WTC11 (cell line): ENCODE results near the gene ZSCAN4. TPM values are rescaled to one million over a fixed set of nuclear protein-coding genes. Genes with fewer than 3 reads are reported as not detected.

Experiments used
- ATAC-seq: fragments of 200-7000 bp; cut with Tn5 transposase; 2 replicates; pipeline ENCODE4 v1.10.0; 2021; ENCODE audit warnings: mild to moderate bottlenecking, moderate library complexity
- CTCF ChIA-PET: fragments of 300-600 bp; sonication (Branson Sonifier 250); formaldehyde crosslinking; loops from one replicate; lab custom pipeline; 2021; ENCODE audit warnings: antibody characterized with exemption; lab: Charles Lee
- POLR2A ChIA-PET: fragments of 350-600 bp; sonication (Branson Sonifier 250); formaldehyde crosslinking; loops from one replicate; lab custom pipeline; 2021; ENCODE audit warnings: antibody characterized with exemption; lab: Charles Lee
- DNase-seq: peaks from one replicate; pipeline ENCODE4 v3.0.0; 2021; ENCODE audit warnings: low spot score
- H3K27ac Mint-ChIP-seq: 2 replicates; pipeline ENCODE4 v1.8.0; 2021; ENCODE audit warnings: mixed read lengths
- H3K27me3 Mint-ChIP-seq: 2 replicates; pipeline ENCODE4 v1.8.0; 2021; ENCODE audit warnings: low read depth, mild to moderate bottlenecking, moderate library complexity, mixed read lengths
- H3K36me3 Mint-ChIP-seq: 2 replicates; pipeline ENCODE4 v1.8.0; 2021; ENCODE audit warnings: mixed read lengths
- H3K4me1 Mint-ChIP-seq: 2 replicates; pipeline ENCODE4 v1.8.0; 2022; ENCODE audit warnings: mixed read lengths
- H3K4me3 Mint-ChIP-seq: 2 replicates; pipeline ENCODE4 v1.8.0; 2021; ENCODE audit warnings: mild to moderate bottlenecking, moderate library complexity, mixed read lengths
- H3K9me3 Mint-ChIP-seq: 2 replicates; pipeline ENCODE4 v1.8.0; 2021; ENCODE audit warnings: mixed read lengths
- CREB1 ChIP-seq: sonication (generic); formaldehyde crosslinking; IDR thresholded peaks from 2 replicates; pipeline ENCODE4 v1.8.0; 2023; ENCODE audit warnings: mild to moderate bottlenecking, missing genetic modification reagents
- CREM ChIP-seq: sonication (generic); formaldehyde crosslinking; IDR thresholded peaks from 2 replicates; pipeline ENCODE4 v1.8.1; 2022; ENCODE audit warnings: mild to moderate bottlenecking, missing genetic modification reagents, moderate library complexity
- E2F1 ChIP-seq: sonication (generic); formaldehyde crosslinking; IDR thresholded peaks from 2 replicates; pipeline ENCODE4 v1.8.0; 2022; ENCODE audit warnings: mild to moderate bottlenecking, missing genetic modification reagents
- E2F4 ChIP-seq: sonication (generic); formaldehyde crosslinking; IDR thresholded peaks from 2 replicates; pipeline ENCODE4 v1.8.1; 2022; ENCODE audit warnings: low read depth, mild to moderate bottlenecking, moderate library complexity, missing genetic modification reagents, borderline replicate concordance
- ELF4 ChIP-seq: sonication (generic); formaldehyde crosslinking; IDR thresholded peaks from 2 replicates; pipeline ENCODE4 v1.8.1; 2022; ENCODE audit warnings: low read depth, mild to moderate bottlenecking, moderate library complexity, missing genetic modification reagents
- ESRRA ChIP-seq: sonication (generic); formaldehyde crosslinking; IDR thresholded peaks from 2 replicates; pipeline ENCODE4 v1.8.1; 2022; ENCODE audit warnings: mild to moderate bottlenecking, missing genetic modification reagents, borderline replicate concordance
- ETV6 ChIP-seq: sonication (generic); formaldehyde crosslinking; IDR thresholded peaks from 2 replicates; pipeline ENCODE4 v1.8.1; 2022; ENCODE audit warnings: mild to moderate bottlenecking, missing genetic modification reagents
- GABPB1 ChIP-seq: sonication (generic); formaldehyde crosslinking; IDR thresholded peaks from 2 replicates; pipeline ENCODE4 v1.8.1; 2023; ENCODE audit warnings: mild to moderate bottlenecking, missing genetic modification reagents
- HMGA2 ChIP-seq: fragments of 250-450 bp; sonication (Bioruptor Pico); IDR thresholded peaks from 2 replicates; pipeline ENCODE4 v1.4.0; 2021; ENCODE audit warnings: mild to moderate bottlenecking, moderate library complexity
- HMGXB4 ChIP-seq: sonication (generic); formaldehyde crosslinking; IDR thresholded peaks from 2 replicates; pipeline ENCODE4 v1.8.1; 2023; ENCODE audit warnings: mild to moderate bottlenecking, moderate library complexity, missing genetic modification reagents
- IRF1 ChIP-seq: sonication (generic); formaldehyde crosslinking; IDR thresholded peaks from 2 replicates; pipeline ENCODE4 v1.8.0; 2023; ENCODE audit warnings: missing genetic modification reagents
- JAZF1 ChIP-seq: fragments of 250-450 bp; sonication (Bioruptor Pico); IDR thresholded peaks from 2 replicates; pipeline ENCODE4 v1.9.0; 2021; ENCODE audit warnings: moderate library complexity, mild to moderate bottlenecking, inconsistent platforms
- KAT7 ChIP-seq: sonication (generic); formaldehyde crosslinking; IDR thresholded peaks from 2 replicates; pipeline ENCODE4 v1.8.1; 2023; ENCODE audit warnings: missing genetic modification reagents, mild to moderate bottlenecking, borderline replicate concordance
- MXD4 ChIP-seq: fragments of 250-450 bp; sonication (Bioruptor Pico); IDR thresholded peaks from 2 replicates; pipeline ENCODE4 v1.8.0; 2021; ENCODE audit warnings: mild to moderate bottlenecking, moderate library complexity, borderline replicate concordance
- NR1H2 ChIP-seq: sonication (generic); formaldehyde crosslinking; IDR thresholded peaks from 2 replicates; pipeline ENCODE4 v1.9.0; 2021; ENCODE audit warnings: mild to moderate bottlenecking, moderate library complexity, missing genetic modification reagents
- OVOL2 ChIP-seq: fragments of 250-450 bp; sonication (Bioruptor Pico); IDR thresholded peaks from 2 replicates; pipeline ENCODE4 v1.9.0; 2021; ENCODE audit warnings: mild to moderate bottlenecking, borderline replicate concordance
- PRRX2 ChIP-seq: fragments of 250-450 bp; sonication (Bioruptor Pico); IDR thresholded peaks from 2 replicates; pipeline ENCODE4 v1.8.0; 2021; ENCODE audit warnings: mild to moderate bottlenecking
- RELA ChIP-seq: sonication (generic); formaldehyde crosslinking; IDR thresholded peaks from 2 replicates; pipeline ENCODE4 v1.8.1; 2022; ENCODE audit warnings: missing genetic modification reagents, mild to moderate bottlenecking, borderline replicate concordance
- SMAD4 ChIP-seq: sonication (generic); formaldehyde crosslinking; IDR thresholded peaks from 2 replicates; pipeline ENCODE4 v1.8.0; 2022; ENCODE audit warnings: mild to moderate bottlenecking, missing genetic modification reagents
- USF1 ChIP-seq: sonication (generic); formaldehyde crosslinking; IDR thresholded peaks from 2 replicates; pipeline ENCODE4 v1.8.0; 2022; ENCODE audit warnings: mild to moderate bottlenecking, missing genetic modification reagents
- ZBTB21 ChIP-seq: sonication (generic); formaldehyde crosslinking; IDR thresholded peaks from 2 replicates; pipeline ENCODE4 v1.8.1; 2023; ENCODE audit warnings: mild to moderate bottlenecking, missing genetic modification reagents, borderline replicate concordance
- ZNF121 ChIP-seq: sonication (generic); formaldehyde crosslinking; IDR thresholded peaks from 2 replicates; pipeline ENCODE4 v1.8.0; 2023; ENCODE audit warnings: missing genetic modification reagents
- ZNF138 ChIP-seq: sonication (generic); formaldehyde crosslinking; conservative IDR thresholded peaks from 2 replicates; pipeline ENCODE4 v1.8.1; 2022; ENCODE audit warnings: mild to moderate bottlenecking, moderate library complexity, missing genetic modification reagents
- total RNA-seq: library from RNA; stranded (reverse); gene quantifications from 3 replicates; pipeline ENCODE4 v1.2.3, GENCODE V29; 2021

The ZSCAN4 gene
- total RNA-seq, 1 experiment from 2014 or later = 0.13 TPM

- Mint-ChIP-seq H3K36me3 (peaks cover 56% of the 10 kb centered on the region), H3K4me1 (peaks cover 20% of the 10 kb centered on the region), H3K27me3 (peaks cover 34% of the 10 kb centered on the region), H3K9me3 (peaks cover 48% of the 10 kb centered on the region), H3K27ac (peak overlapping the region; percentile 89), H3K4me3 (peak overlapping the region; percentile 91)
- no peak for DNase-seq
- ChIA-PET CTCF (interaction anchor here (0.6 to 1.6 kb wide), 21 partner anchors 10 to 1504 kb away, joined by 3 to 22 read pairs (median 4); partner anchors contain the start of genes ZIK1, ZNF134, ZNF154 and ZNF211), POLR2A (interaction anchor here (1.0 to 2.7 kb wide), 9 partner anchors 12 to 356 kb away, joined by 3 to 19 read pairs (median 4); partner anchors contain the start of genes ZIK1, ZNF154, ZNF211 and ZNF776)
- ATAC-seq = no peak
- TF ChIP-seq ESRRA (CRISPR knock-in tag) = no peak
- TF ChIP-seq GABPB1 (CRISPR knock-in tag) = 0 out of 2 replicates have a peak, but pooled peaks have one; percentile 4
- TF ChIP-seq SMAD4 (CRISPR knock-in tag) = peak; percentile 36; the same call in 1 of the 2 replicates
Measured at GRCh38 chr19:57682226-57682766, 13.6 kb downstream of the ZSCAN4 start.

GRCh38 chr19:57686727-57687126 is 18.0 kb downstream of the ZSCAN4 start:
- H3K9me3 Mint-ChIP-seq = peaks cover 70% of the 10 kb centered on the region
- H3K27me3 Mint-ChIP-seq = no peaks in the 10 kb centered on the region; the same call in none of the 2 replicates
- CTCF ChIA-PET = no interaction called here

GRCh38 chr19:57687363-57688010 is 18.8 kb downstream of the ZSCAN4 start:
- CTCF ChIA-PET = no interaction called here
- POLR2A ChIA-PET = interaction anchor here (0.5 kb wide), 1 partner anchor 367 kb away, joined by 3 read pairs; the partner anchor contains the start of gene ZNF543
- no peaks in the 10 kb centered on the region; the same call in none of the 2 replicates for H3K27me3 Mint-ChIP-seq
- H3K36me3 Mint-ChIP-seq = peaks cover 80% of the 10 kb centered on the region
- H3K9me3 Mint-ChIP-seq = peaks cover 70% of the 10 kb centered on the region
- no peak overlapping the region for H3K27ac Mint-ChIP-seq
- ATAC-seq (no peak), DNase-seq (no peak)
- peaks cover 17% of the 10 kb centered on the region for H3K4me1 Mint-ChIP-seq
- H3K4me3 Mint-ChIP-seq = no peak overlapping the region
- TF ChIP-seq GABPB1 (CRISPR knock-in tag) = no peak
- no peak for TF ChIP-seq OVOL2 (CRISPR knock-in tag)
- TF ChIP-seq RELA (CRISPR knock-in tag) = no peak
- no peak for TF ChIP-seq ELF4
- TF ChIP-seq SMAD4 (CRISPR knock-in tag) = no peak
- no peak for TF ChIP-seq JAZF1 (CRISPR knock-in tag)
- no peak for TF ChIP-seq HMGA2 (CRISPR knock-in tag)
- TF ChIP-seq USF1 (CRISPR knock-in tag) = no peak
- no peak for TF ChIP-seq ZBTB21 (CRISPR knock-in tag)
- TF ChIP-seq ETV6 = no peak
- no peak for TF ChIP-seq KAT7 (CRISPR knock-in tag)
- no peak for TF ChIP-seq ZNF138 (CRISPR knock-in tag)
- TF ChIP-seq CREM (CRISPR knock-in tag) = no peak

More at GRCh38 chr19:57686727-57687126, 18.0 kb downstream of the ZSCAN4 start:
- H3K36me3 Mint-ChIP-seq = peaks cover 88% of the 10 kb centered on the region
- TF ChIP-seq NR1H2 (CRISPR knock-in tag) = no peak
- TF ChIP-seq E2F1 (CRISPR knock-in tag) = no peak
- TF ChIP-seq CREB1 (CRISPR knock-in tag) = no peak
- TF ChIP-seq HMGXB4 (CRISPR knock-in tag) = no peak
- TF ChIP-seq RELA (CRISPR knock-in tag) = no peak
- no peak for TF ChIP-seq ZNF121 (CRISPR knock-in tag)
- no peak for TF ChIP-seq E2F4 (CRISPR knock-in tag)
- no peak for TF ChIP-seq PRRX2 (CRISPR knock-in tag)
- TF ChIP-seq IRF1 (CRISPR knock-in tag) = no peak
- no peak for TF ChIP-seq MXD4
- no peak overlapping the region for H3K27ac Mint-ChIP-seq
- POLR2A ChIA-PET = interaction anchor here (0.5 kb wide), 1 partner anchor 367 kb away, joined by 3 read pairs; the partner anchor contains the start of gene ZNF543
- DNase-seq = no peak
- H3K4me3 Mint-ChIP-seq = no peak overlapping the region
- H3K4me1 Mint-ChIP-seq = peaks cover 20% of the 10 kb centered on the region
- no peak for ATAC-seq
